GM23248 (cell line): ENCODE results near the gene CRP. TPM values are rescaled to one million over a fixed set of nuclear protein-coding genes. Genes with fewer than 3 reads are reported as not detected.

Experiments
- DNase-seq: peaks from one replicate; pipeline ENCODE4 v3.0.0-alpha.2; 2015
- H2AFZ ChIP-seq: fragments of 200-600 bp; sonication (generic); 2 replicates; pipeline ENCODE4 v1.6.1; 2016; ENCODE audit warnings: antibody characterized with exemption
- H3F3A ChIP-seq: fragments of 200-600 bp; sonication (generic); 2 replicates; pipeline ENCODE4 v1.6.1; 2016; ENCODE audit warnings: mild to moderate bottlenecking, antibody characterized with exemption, mixed run types; ENCODE audit not compliant: insufficient read depth
- H3K27ac ChIP-seq: fragments of 200-600 bp; sonication (generic); 2 replicates; pipeline ENCODE4 v1.5.1; 2016; ENCODE audit warnings: mild to moderate bottlenecking
- H3K27me3 ChIP-seq: fragments of 200-600 bp; sonication (generic); replicated peaks from 2 replicates; pipeline ENCODE4 v1.6.1; 2016; ENCODE audit warnings: mild to moderate bottlenecking; ENCODE audit not compliant: insufficient read depth
- H3K36me3 ChIP-seq: fragments of 200-600 bp; sonication (generic); 2 replicates; pipeline ENCODE4 v1.6.1; 2016; ENCODE audit warnings: low read depth, mild to moderate bottlenecking
- H3K4me1 ChIP-seq: fragments of 200-600 bp; sonication (generic); 2 replicates; pipeline ENCODE4 v1.6.1; 2016; ENCODE audit warnings: mild to moderate bottlenecking; ENCODE audit not compliant: insufficient read depth
- H3K4me2 ChIP-seq: fragments of 200-600 bp; sonication (generic); one replicate; pipeline ENCODE4 v1.6.1; 2016; ENCODE audit warnings: mild to moderate bottlenecking; ENCODE audit not compliant: unreplicated experiment
- H3K4me3 ChIP-seq: fragments of 200-600 bp; sonication (generic); 2 replicates; pipeline ENCODE4 v1.5.1; 2016; ENCODE audit warnings: mild to moderate bottlenecking
- H3K79me2 ChIP-seq: fragments of 200-600 bp; sonication (generic); 2 replicates; pipeline ENCODE4 v1.6.1; 2016; ENCODE audit warnings: mild to moderate bottlenecking; ENCODE audit not compliant: insufficient read depth
- H3K9ac ChIP-seq: fragments of 200-600 bp; sonication (generic); 2 replicates; pipeline ENCODE4 v1.6.1; 2016; ENCODE audit warnings: mild to moderate bottlenecking
- H3K9me2 ChIP-seq: fragments of 200-600 bp; sonication (generic); 2 replicates; pipeline ENCODE4 v1.6.1; 2016; ENCODE audit warnings: mixed run types, mild to moderate bottlenecking, moderate library complexity; ENCODE audit not compliant: insufficient read depth
- H3K9me3 ChIP-seq: fragments of 200-600 bp; sonication (generic); one replicate; pipeline ENCODE4 v1.6.1; 2017; ENCODE audit warnings: low read depth
- H4K20me1 ChIP-seq: fragments of 200-600 bp; sonication (generic); 2 replicates; pipeline ENCODE4 v1.6.0; 2016; ENCODE audit not compliant: insufficient read depth
- EZH2 ChIP-seq: fragments of 200-600 bp; sonication (generic); IDR thresholded peaks from 2 replicates; pipeline ENCODE4 v1.6.1; 2018; ENCODE audit warnings: antibody characterized with exemption, mild to moderate bottlenecking; ENCODE audit not compliant: insufficient read depth, poor library complexity, severe bottlenecking
- EZH2phosphoT487 ChIP-seq: fragments of 200-600 bp; sonication (generic); IDR thresholded peaks from 2 replicates; pipeline ENCODE4 v1.6.1; 2018; ENCODE audit warnings: antibody characterized with exemption, moderate library complexity, mild to moderate bottlenecking, low read depth; ENCODE audit not compliant: insufficient read depth
- WGBS, 2 experiments: methylation state at CpG; one replicate each; pipeline ENCODE4 v1.1.6; 2015 to 2017; ENCODE audit warnings: low lambda C conversion rate in 2 of 2, low coverage in 1 of 2; ENCODE audit errors: missing lambda C conversion rate in 2 of 2; 5-methylcytosine and 5-hydroxymethylcytosine counted together
- in situ Hi-C: fragments of 300-500 bp; cut with MboI; formaldehyde crosslinking; loops from 2 replicates; pipeline ENCODE4 v1.15.0; 2020
- polyA plus RNA-seq: library from polyadenylated mRNA; unstranded; fragments of >200 nt; fragmentation: Nextera tagmentation; extraction: Ambion mirVana; gene quantifications from 2 replicates; pipeline ENCODE4 v1.2.1, GENCODE V29; 2016
- total RNA-seq: library from RNA; depleted of rRNA; stranded (reverse); fragments of >200 nt; shearing (Covaris generic); gene quantifications from 2 replicates; pipeline ENCODE4 v1.2.3, GENCODE V29; 2014

The CRP gene
- total and polyA plus RNA-seq, 2 experiments from 2014 or later: not detected

DNA sequence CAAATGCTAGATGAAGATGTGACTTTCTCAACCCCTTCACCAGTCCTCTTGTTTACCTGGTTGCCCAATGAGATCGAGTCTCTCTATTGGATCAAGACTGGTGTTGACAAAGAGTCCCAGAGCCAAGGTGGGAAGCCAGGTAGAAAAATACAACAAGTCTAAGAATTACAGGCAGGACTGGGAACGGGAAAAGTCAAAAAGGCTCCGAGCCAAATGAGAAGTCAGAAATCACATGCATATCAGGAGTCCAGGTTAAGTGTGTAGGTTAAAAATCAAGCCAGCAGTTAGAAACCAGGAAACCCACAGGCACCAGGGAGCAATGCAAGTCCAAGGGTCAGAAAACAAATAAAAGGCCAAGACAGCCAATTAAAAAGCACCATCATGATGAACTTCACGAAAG is 39.0 kb upstream of the CRP start:
- Histone ChIP-seq H3K4me1 (no peaks in the 10 kb centered on the region; the same call in 1 of the 2 replicates), H2AFZ (no peak overlapping the region), H3K4me2 (no peak overlapping the region), H3K4me3 (no peak overlapping the region), H3K36me3 (no peaks in the 10 kb centered on the region), H3K9me2 (no peaks in the 10 kb centered on the region), H3F3A (no peaks in the 10 kb centered on the region), H3K9ac (no peak overlapping the region), H3K27ac (no peak overlapping the region), H4K20me1 (no peaks in the 10 kb centered on the region), H3K27me3 (no peaks in the 10 kb centered on the region; the same call in 1 of the 2 replicates), H3K9me3 (no peaks in the 10 kb centered on the region), H3K79me2 (no peaks in the 10 kb centered on the region)
- in situ Hi-C loops: no loop called here
- WGBS, 2 experiments: 18 to 23% methylated on average over 4 of the region's 4 CpGs
- DNase-seq: no peak
- TF ChIP-seq EZH2phosphoT487 (no peak), EZH2 (no peak)

DNA sequence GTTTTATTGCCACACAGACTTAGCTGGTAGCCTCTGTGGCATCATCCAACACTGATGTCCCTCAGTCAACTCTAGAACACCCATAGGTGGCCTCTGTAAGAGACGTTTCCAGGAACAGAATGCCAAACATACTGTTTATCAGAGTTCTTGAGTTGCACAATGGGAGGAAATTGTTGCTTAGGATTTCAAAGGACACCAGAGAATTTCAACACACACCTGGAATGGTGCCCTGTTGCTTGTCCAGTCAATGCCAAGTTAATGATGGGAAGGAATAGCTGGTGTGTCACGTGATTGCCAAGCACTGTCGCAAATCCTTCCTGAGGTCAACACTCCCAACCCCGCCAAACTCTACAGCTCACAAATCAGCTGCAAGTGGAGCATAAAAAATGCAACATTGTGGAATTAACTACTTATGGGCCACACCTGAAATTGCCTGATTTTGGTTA is 37.8 kb upstream of the CRP start:
- no peaks in the 10 kb centered on the region for H3K79me2 ChIP-seq
- TF ChIP-seq EZH2phosphoT487: no peak
- TF ChIP-seq EZH2: no peak
- no peaks in the 10 kb centered on the region for H4K20me1 ChIP-seq
- no peaks in the 10 kb centered on the region for H3K36me3 ChIP-seq
- H3K9ac ChIP-seq: no peak overlapping the region
- in situ Hi-C loops: no loop called here
- H2AFZ ChIP-seq: 0 out of 2 replicates have a peak overlapping the region, but pooled peaks have one; percentile 15
- peak; percentile 72 for DNase-seq
- 1 to 2% methylated on average over 4 of the region's 4 CpGs for WGBS, 2 experiments
- no peaks in the 10 kb centered on the region; the same call in 1 of the 2 replicates for H3K4me1 ChIP-seq
- peak overlapping the region; percentile 40; the same call in 1 of the 2 replicates for H3K27ac ChIP-seq
- peak overlapping the region; percentile 7 for H3K4me2 ChIP-seq
- H3K9me2 ChIP-seq: no peaks in the 10 kb centered on the region
- H3K4me3 ChIP-seq: no peak overlapping the region
- H3K27me3 ChIP-seq: no peaks in the 10 kb centered on the region
- no peaks in the 10 kb centered on the region for H3F3A ChIP-seq
- H3K9me3 ChIP-seq: no peaks in the 10 kb centered on the region

DNA sequence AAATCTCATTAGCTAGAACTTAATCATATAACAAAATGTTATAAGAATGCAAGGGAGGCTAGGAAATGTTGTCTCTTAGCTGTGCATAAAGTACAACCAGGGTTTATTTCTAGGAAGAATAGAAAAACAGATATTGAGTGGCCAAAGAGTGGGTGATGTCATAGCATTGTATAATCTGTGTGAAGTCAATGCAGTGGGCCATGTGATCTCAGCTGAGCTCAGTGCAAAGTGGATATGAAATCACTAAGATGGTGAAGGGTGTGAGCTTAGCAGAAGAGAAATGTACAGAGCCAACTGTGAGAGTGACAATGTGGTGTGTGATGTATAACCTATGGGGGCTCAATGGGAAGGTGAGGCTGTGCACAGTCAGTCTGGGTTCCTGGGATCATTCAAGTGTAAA is 36.6 kb upstream of the CRP start:
- Histone ChIP-seq H3K27ac (no peak overlapping the region), H3K9me3 (no peaks in the 10 kb centered on the region), H3K4me1 (no peaks in the 10 kb centered on the region; the same call in 1 of the 2 replicates), H3K9me2 (no peaks in the 10 kb centered on the region), H3K36me3 (no peaks in the 10 kb centered on the region), H3F3A (no peaks in the 10 kb centered on the region), H3K27me3 (no peaks in the 10 kb centered on the region), H3K4me2 (no peak overlapping the region), H2AFZ (no peak overlapping the region), H3K4me3 (no peak overlapping the region), H3K9ac (no peak overlapping the region), H3K79me2 (no peaks in the 10 kb centered on the region), H4K20me1 (no peaks in the 10 kb centered on the region)
- in situ Hi-C loops: no loop called here
- no peak for DNase-seq
- TF ChIP-seq EZH2: no peak
- no peak for TF ChIP-seq EZH2phosphoT487

DNA sequence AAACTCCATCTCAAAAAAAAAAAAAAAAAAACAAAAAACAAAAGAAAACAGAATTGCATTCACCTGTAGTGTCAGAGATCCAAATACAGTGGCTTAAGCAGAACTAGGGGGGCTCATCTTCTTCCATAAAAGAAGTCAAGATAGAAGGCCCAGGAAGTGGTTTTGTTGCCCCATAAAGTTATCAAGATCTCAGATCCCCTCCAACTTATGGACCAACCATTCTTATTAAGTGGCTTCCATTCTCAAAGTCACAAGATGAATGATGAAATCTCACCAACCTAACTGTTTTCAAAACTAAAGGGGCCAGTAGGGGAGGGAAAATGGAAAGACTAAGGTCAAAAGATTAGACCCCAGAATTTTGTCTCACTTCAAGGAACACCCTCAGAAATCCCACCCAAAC is 36.2 kb upstream of the CRP start:
- no peaks in the 10 kb centered on the region for H3K79me2 ChIP-seq
- no peaks in the 10 kb centered on the region for H3K27me3 ChIP-seq
- no peak for DNase-seq
- H3K4me2 ChIP-seq: no peak overlapping the region
- no peak overlapping the region for H3K27ac ChIP-seq
- no peak overlapping the region for H3K4me3 ChIP-seq
- H3K36me3 ChIP-seq: no peaks in the 10 kb centered on the region
- no peaks in the 10 kb centered on the region for H4K20me1 ChIP-seq
- no peaks in the 10 kb centered on the region for H3K9me2 ChIP-seq
- H3K4me1 ChIP-seq: no peaks in the 10 kb centered on the region; the same call in 1 of the 2 replicates
- no peaks in the 10 kb centered on the region for H3F3A ChIP-seq
- H2AFZ ChIP-seq: no peak overlapping the region
- TF ChIP-seq EZH2phosphoT487: no peak
- TF ChIP-seq EZH2: no peak
- no peak overlapping the region for H3K9ac ChIP-seq
- no peaks in the 10 kb centered on the region for H3K9me3 ChIP-seq
- in situ Hi-C loops: no loop called here

DNA sequence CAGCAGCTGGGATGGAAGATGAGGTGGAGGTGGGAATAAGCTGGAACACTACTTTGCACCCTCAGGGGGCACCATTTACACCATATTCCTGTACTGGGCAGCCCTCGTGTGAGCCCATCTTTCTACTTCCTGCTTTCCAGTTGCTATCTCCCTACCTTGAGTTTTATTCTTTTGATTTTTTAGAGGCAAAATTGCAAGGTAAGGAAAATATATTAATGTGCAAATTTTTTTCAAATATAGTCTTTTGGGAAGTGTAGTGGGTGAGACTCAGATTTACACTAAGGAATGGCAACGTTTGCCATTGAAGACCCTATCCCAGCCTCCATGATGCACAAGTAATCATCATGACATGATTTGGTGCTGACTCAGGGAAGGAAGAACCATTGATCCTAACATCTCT is 35.2 kb upstream of the CRP start:
- Histone ChIP-seq H3F3A (no peaks in the 10 kb centered on the region), H3K4me1 (no peaks in the 10 kb centered on the region; the same call in 1 of the 2 replicates)
- WGBS, 2 experiments: 31 to 36% methylated on average over 2 of the region's 2 CpGs

More for the DNA sequence above, 35.2 kb upstream of the CRP start:
- Histone ChIP-seq H3K36me3 (no peaks in the 10 kb centered on the region), H3K9me3 (no peaks in the 10 kb centered on the region), H3K9me2 (no peaks in the 10 kb centered on the region), H2AFZ (no peak overlapping the region), H3K27ac (no peak overlapping the region), H3K79me2 (no peaks in the 10 kb centered on the region), H3K4me3 (no peak overlapping the region), H4K20me1 (no peaks in the 10 kb centered on the region), H3K27me3 (no peaks in the 10 kb centered on the region), H3K4me2 (no peak overlapping the region), H3K9ac (no peak overlapping the region)
- in situ Hi-C loops: no loop called here
- no peak for DNase-seq
- no peak for TF ChIP-seq EZH2
- no peak for TF ChIP-seq EZH2phosphoT487
